DND-41 (cell line): ENCODE results near the gene XPNPEP1.

Experiments used
- ATAC-seq: fragments of 200-7000 bp; cut with Tn5 transposase; 3 replicates; pipeline ENCODE4 v1.9.1; 2021; ENCODE audit warnings: low read depth; ENCODE audit not compliant: insufficient read depth
- DNase-seq: peaks from one replicate; pipeline ENCODE4 v3.0.0-alpha.2; 2020
- H2AFZ ChIP-seq: 2 replicates; pipeline ENCODE4 v1.6.0; 2012; ENCODE audit warnings: low read depth, low read length
- H3K27ac ChIP-seq: 2 replicates; pipeline ENCODE4 v1.5.1; 2012; ENCODE audit warnings: low read length, inconsistent platforms
- H3K27me3 ChIP-seq: fragments of 200-600 bp; sonication (generic); 2 replicates; pipeline ENCODE4 v1.6.0; 2012; ENCODE audit warnings: low read length, mild to moderate bottlenecking, inconsistent platforms; ENCODE audit not compliant: insufficient read depth, poor library complexity
- H3K36me3 ChIP-seq: 2 replicates; pipeline ENCODE4 v1.5.1; 2012; ENCODE audit warnings: low read length, inconsistent platforms; ENCODE audit not compliant: insufficient read depth
- H3K4me1 ChIP-seq: 2 replicates; pipeline ENCODE4 v1.5.1; 2012; ENCODE audit warnings: mild to moderate bottlenecking, low read length; ENCODE audit not compliant: insufficient read depth
- H3K4me2 ChIP-seq: 2 replicates; pipeline ENCODE4 v1.6.0; 2012; ENCODE audit warnings: mild to moderate bottlenecking, moderate library complexity, low read length, inconsistent platforms; ENCODE audit not compliant: insufficient read depth
- H3K4me3 ChIP-seq, 2 experiments: fragments of 200-600 bp in 1 of 2; shearing (Covaris generic) in 1 of 2; 2 replicates each; pipeline ENCODE4 v1.5.1; 2012 to 2016; ENCODE audit warnings: inconsistent platforms in 2 of 2, low read length in 2 of 2, mild to moderate bottlenecking in 2 of 2, low read depth in 1 of 2, moderate library complexity in 1 of 2
- H3K79me2 ChIP-seq: 2 replicates; pipeline ENCODE4 v1.6.0; 2012; ENCODE audit warnings: low read length, inconsistent platforms; ENCODE audit not compliant: insufficient read depth
- H3K9ac ChIP-seq: 2 replicates; pipeline ENCODE4 v1.6.0; 2012; ENCODE audit warnings: low read depth, mild to moderate bottlenecking, inconsistent platforms, low read length, moderate library complexity
- H3K9me3 ChIP-seq: 2 replicates; pipeline ENCODE4 v1.5.1; 2012; ENCODE audit warnings: low read length, moderate library complexity, mild to moderate bottlenecking, inconsistent platforms; ENCODE audit not compliant: insufficient read depth, severe bottlenecking
- H4K20me1 ChIP-seq: 2 replicates; pipeline ENCODE4 v1.6.0; 2012; ENCODE audit warnings: low read length; ENCODE audit not compliant: insufficient read depth
- CTCF ChIP-seq: IDR thresholded peaks from 2 replicates; pipeline ENCODE4 v1.5.1; 2012; ENCODE audit warnings: borderline replicate concordance, low read length, moderate library complexity, mild to moderate bottlenecking; ENCODE audit not compliant: poor library complexity, severe bottlenecking; ENCODE audit errors: extremely low read depth
- EZH2 ChIP-seq: IDR thresholded peaks from 3 replicates; pipeline ENCODE4 v1.6.1; 2012; ENCODE audit warnings: borderline replicate concordance, low read depth, mild to moderate bottlenecking, moderate library complexity, low read length, inconsistent platforms; ENCODE audit not compliant: severe bottlenecking

The XPNPEP1 gene

GRCh38 chr10:109944613-109945012 lies 21.3 kb upstream of the XPNPEP1 start:
- Histone ChIP-seq H3K4me1 (no peaks in the 10 kb centered on the region), H3K27me3 (no peaks in the 10 kb centered on the region), H3K4me3 (no peak overlapping the region), H2AFZ (no peak overlapping the region), H3K36me3 (no peaks in the 10 kb centered on the region), H3K79me2 (no peaks in the 10 kb centered on the region), H4K20me1 (no peaks in the 10 kb centered on the region), H3K9me3 (no peaks in the 10 kb centered on the region), H3K4me2 (no peak overlapping the region), H3K9ac (no peak overlapping the region), H3K27ac (no peak overlapping the region)
- DNase-seq: no peak
- TF ChIP-seq EZH2: no peak
- TF ChIP-seq CTCF: no peak
- ATAC-seq: no peak

- Histone ChIP-seq H3K27ac (no peak overlapping the region), H3K4me1 (no peaks in the 10 kb centered on the region), H2AFZ (no peak overlapping the region), H3K4me3 (no peak overlapping the region), H4K20me1 (no peaks in the 10 kb centered on the region), H3K9ac (no peak overlapping the region), H3K27me3 (no peaks in the 10 kb centered on the region), H3K9me3 (no peaks in the 10 kb centered on the region), H3K79me2 (no peaks in the 10 kb centered on the region), H3K4me2 (no peak overlapping the region), H3K36me3 (no peaks in the 10 kb centered on the region)
- DNase-seq: no peak
- ATAC-seq: no peak
- no peak for TF ChIP-seq CTCF
- no peak for TF ChIP-seq EZH2
Measured at GRCh38 chr10:109941236-109941862, 18.0 kb upstream of the XPNPEP1 start.

GRCh38 chr10:109940553-109940952 lies 17.2 kb upstream of the XPNPEP1 start:
- no peak overlapping the region for H2AFZ ChIP-seq
- TF ChIP-seq CTCF: no peak
- TF ChIP-seq EZH2: no peak
- no peak overlapping the region for H3K4me2 ChIP-seq
- H3K9ac ChIP-seq: no peak overlapping the region
- no peaks in the 10 kb centered on the region for H3K36me3 ChIP-seq
- ATAC-seq: no peak
- DNase-seq: no peak
- H3K4me1 ChIP-seq: no peaks in the 10 kb centered on the region
- no peaks in the 10 kb centered on the region for H4K20me1 ChIP-seq
- H3K4me3 ChIP-seq: no peak overlapping the region
- no peaks in the 10 kb centered on the region for H3K79me2 ChIP-seq
- H3K27ac ChIP-seq: no peak overlapping the region
- no peaks in the 10 kb centered on the region for H3K9me3 ChIP-seq
- H3K27me3 ChIP-seq: no peaks in the 10 kb centered on the region

GRCh38 chr10:109940117-109940516 lies 16.8 kb upstream of the XPNPEP1 start:
- H3K9ac ChIP-seq: no peak overlapping the region
- peaks cover 1% of the 10 kb centered on the region; the same call in 1 of the 2 replicates for H3K4me1 ChIP-seq
- no peak overlapping the region for H3K4me2 ChIP-seq
- H3K9me3 ChIP-seq: no peaks in the 10 kb centered on the region
- no peaks in the 10 kb centered on the region for H3K27me3 ChIP-seq
- no peak overlapping the region for H3K27ac ChIP-seq
- H3K4me3 ChIP-seq: no peak overlapping the region
- H3K79me2 ChIP-seq: no peaks in the 10 kb centered on the region
- ATAC-seq: no peak
- H3K36me3 ChIP-seq: no peaks in the 10 kb centered on the region
- no peak overlapping the region for H2AFZ ChIP-seq
- H4K20me1 ChIP-seq: no peaks in the 10 kb centered on the region
- DNase-seq: no peak
- TF ChIP-seq EZH2: no peak
- no peak for TF ChIP-seq CTCF
